ENCODE data around the gene CAMK2D. TPM values are rescaled to one million over a fixed set of nuclear protein-coding genes. Genes with fewer than 3 reads are reported as not detected.

CAMK2D gene
- total RNA-seq, 1 donor from 2014 or later = 64.8 TPM

GRCh38 chr4:113434247-113434587 lies 327.3 kb downstream of the CAMK2D start:
- no peak for DNase-seq

- no peak for DNase-seq
Measured at GRCh38 chr4:113433536-113434246, 327.8 kb downstream of the CAMK2D start.

- no peak for DNase-seq
Measured at GRCh38 chr4:113433116-113433515, 328.4 kb downstream of the CAMK2D start.

GRCh38 chr4:113423631-113424030 lies 337.9 kb downstream of the CAMK2D start:
- peak; percentile 19 for DNase-seq

- DNase-seq = no peak
Measured at GRCh38 chr4:113420938-113421337, 340.6 kb downstream of the CAMK2D start.

GRCh38 chr4:113419631-113420030 lies 341.9 kb downstream of the CAMK2D start:
- DNase-seq = no peak

GRCh38 chr4:113411496-113411938 lies 350.0 kb downstream of the CAMK2D start:
- peak; percentile 30 for DNase-seq

- DNase-seq = no peak
Measured at GRCh38 chr4:113410686-113411085, 350.9 kb downstream of the CAMK2D start.

GRCh38 chr4:113409181-113409580 lies 352.4 kb downstream of the CAMK2D start:
- no peak for DNase-seq

GRCh38 chr4:113407409-113407808 lies 354.1 kb downstream of the CAMK2D start:
- DNase-seq = no peak

GRCh38 chr4:113406723-113407016 lies 354.9 kb downstream of the CAMK2D start:
- no peak for DNase-seq

GRCh38 chr4:113405874-113406722 lies 355.4 kb downstream of the CAMK2D start:
- no peak for DNase-seq

GRCh38 chr4:113404841-113405240 lies 356.7 kb downstream of the CAMK2D start:
- peak; percentile 17 for DNase-seq

GRCh38 chr4:113404167-113404571 lies 357.4 kb downstream of the CAMK2D start:
- no peak for DNase-seq

Other genes with a start within 250 kb of the CAMK2D start
- gene ARSJ, start 217.9 kb upstream of the CAMK2D start, total RNA-seq = 26.2 and 26.8 TPM in 2 replicates